ENCODE measurements around the gene HMCN2.
"Not testable (repeated sequence)": the region's sequence is repeated elsewhere in the genome, so short reads cannot be mapped to it uniquely, and the experiment has no call there.

Gene HMCN2

GRCh38 chr9:130395810-130396435 is 130.4 kb downstream of the HMCN2 start:
- no peak for DNase-seq

DNA sequence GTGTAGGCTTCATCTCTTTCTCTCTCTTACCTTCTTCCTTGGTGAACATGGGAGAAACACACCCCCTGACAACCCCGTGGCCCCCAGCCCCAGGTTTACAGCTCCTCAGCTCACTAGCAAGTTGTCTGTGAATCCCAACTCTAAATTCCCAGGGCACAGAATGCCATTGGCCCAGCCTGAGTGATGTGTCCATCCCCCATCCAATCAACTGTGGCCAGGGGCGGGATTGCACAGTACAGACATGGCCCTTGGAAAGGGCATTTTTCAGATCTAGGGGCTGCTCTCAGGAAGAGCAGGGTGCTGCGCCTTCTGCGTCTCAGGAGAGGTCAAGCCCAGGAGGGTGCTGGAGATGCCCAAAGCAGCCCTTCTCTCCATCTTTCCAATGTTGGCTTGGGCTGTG is 131.0 kb downstream of the HMCN2 start:
- DNase-seq: no peak

DNA sequence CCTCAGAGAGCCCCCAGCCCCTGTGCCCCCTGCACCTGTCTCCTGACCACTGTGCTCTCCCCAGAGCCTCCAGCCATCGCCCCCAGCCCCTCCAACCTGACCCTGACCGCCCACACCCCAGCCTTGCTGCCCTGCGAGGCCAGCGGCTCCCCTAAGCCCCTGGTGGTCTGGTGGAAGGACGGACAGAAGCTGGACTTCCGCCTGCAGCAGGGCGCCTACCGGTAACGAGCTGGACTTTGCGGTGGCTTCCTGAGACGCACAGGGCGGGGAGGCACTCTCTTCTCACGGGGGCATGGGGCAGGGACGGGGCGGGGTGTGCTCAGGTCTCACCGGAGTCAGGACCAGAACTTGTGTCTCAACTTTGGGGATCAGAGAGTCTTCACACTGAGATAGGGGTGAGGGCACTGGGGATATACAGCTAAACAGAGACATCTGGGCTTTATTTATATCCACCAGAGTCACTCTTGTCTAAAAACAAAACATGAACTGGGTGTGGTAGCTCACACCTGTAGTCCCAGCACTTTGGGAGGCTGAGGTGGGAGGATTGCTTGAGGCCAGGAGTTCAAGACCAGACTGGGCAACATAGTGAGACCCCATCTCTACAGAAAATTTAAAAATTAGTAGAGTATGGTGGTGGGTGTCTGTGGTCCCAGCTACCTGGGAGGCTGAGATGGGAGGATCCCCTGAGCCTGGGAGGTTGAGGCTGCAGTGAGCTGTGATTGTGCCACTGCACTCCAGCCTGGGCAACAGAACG is 133.1 kb downstream of the HMCN2 start:
- no peak for DNase-seq

DNA sequence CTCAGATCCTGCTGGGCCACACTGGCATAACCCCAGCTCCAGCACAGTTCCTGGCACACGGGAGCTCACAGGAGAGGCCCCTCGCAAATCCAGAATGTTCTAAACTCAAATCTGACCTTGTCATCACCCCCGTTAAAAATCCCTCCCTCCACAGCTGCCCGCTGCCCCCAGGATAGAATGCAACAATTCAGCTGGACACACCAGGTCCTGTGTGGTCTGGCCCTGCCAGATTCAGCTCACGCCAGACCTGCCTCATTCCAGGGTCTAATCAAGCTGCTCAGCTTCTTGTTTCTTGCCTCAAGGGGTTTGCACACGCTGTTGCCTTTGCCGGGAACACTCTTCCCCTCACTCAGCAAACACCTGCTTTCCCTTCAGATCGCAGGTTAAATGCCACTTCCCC is 134.2 kb downstream of the HMCN2 start:
- DNase-seq: no peak

- no peak for DNase-seq
Observed at GRCh38 chr9:130400870-130401269, 135.3 kb downstream of the HMCN2 start.

DNA sequence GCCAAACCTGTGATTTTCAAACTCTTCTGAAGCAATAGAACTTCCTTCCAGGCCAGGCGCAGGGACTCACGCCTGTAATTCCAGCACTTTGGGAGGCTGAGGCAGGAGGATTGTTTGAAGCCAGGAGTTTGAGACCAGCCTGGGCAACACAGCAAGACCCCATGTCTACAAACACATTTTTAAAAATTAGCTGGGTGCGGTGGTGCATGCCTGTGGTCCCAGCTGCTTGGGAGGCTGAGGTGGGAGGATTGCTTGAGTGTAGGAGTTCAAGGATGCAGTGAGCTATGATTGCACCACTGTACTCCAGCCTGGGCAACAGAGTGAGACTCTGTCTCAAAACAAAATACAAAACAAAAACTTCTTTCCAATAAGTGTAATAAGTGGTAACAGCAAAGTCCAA is 136.2 kb downstream of the HMCN2 start:
- not testable (repeated sequence) for DNase-seq

- DNase-seq: no peak
Observed at GRCh38 chr9:130402243-130402642, 136.7 kb downstream of the HMCN2 start.

DNA sequence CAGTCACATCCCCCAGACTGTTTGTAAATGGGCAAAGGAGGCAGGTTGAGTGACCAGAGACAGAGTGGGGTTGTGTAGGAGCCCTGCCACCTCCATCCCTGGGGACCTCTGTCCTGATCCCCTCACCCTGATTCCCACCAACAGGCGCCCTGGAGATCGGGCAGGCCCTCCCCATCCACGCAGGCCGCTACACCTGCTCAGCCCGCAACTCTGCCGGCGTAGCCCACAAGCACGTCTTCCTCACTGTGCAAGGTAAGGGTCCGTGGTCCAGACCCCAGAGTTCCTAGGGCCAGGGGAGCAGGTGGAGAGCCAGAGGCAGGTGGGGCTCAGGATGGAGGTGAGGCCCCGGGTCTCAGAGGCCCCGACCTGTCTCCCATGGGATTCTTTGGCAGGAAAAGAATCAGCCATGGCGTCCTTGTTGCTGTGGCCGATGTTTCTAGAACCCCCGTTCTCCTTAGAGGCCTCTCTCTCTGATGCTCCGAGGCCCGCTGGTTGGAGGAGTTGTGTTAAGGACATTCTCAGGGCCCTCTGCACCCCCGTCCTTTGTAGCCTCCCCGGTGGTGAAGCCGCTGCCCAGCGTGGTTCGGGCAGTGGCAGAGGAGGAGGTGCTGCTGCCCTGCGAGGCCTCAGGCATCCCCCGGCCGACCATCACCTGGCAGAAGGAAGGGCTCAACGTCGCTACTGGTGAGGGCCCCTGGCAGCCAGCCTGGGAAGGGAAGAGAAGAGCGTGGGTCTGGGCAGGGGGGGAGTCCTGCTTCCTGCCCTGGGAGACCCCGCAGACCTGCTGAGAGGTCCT is 137.3 kb downstream of the HMCN2 start:
- DNase-seq: no peak

- DNase-seq: no peak
Observed at GRCh38 chr9:130405657-130406257, 140.2 kb downstream of the HMCN2 start.

DNA sequence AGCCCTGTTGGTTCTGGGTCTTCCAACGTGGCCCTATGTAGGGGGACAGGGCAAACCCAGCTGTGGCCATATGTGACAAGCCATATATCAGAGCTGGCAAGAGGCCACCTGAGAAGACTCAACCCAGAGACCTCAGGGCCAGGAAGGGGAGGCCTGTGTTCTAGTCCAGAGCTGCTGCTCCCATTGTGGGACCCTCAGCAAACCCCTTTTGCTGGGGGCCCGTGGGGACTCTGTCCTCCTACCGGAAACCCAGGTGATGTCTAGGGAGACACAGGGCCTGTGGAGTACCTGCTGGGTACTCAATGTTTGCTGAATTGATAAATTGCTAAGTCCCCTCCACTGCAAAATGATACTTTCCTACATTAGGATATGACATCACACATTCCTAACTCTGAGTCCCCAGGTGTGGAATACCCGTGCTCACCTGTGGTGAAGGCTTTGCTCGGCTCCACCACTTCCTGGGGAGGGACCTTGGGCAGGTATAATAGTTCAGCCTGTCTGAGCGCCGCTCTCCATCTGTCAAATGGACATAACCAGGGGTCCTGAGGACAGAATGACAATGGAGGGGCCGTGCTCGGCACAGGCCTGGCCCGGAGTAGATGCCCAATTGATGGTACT is 140.8 kb downstream of the HMCN2 start:
- no peak for DNase-seq

GRCh38 chr9:130407916-130408663 is 142.5 kb downstream of the HMCN2 start:
- DNase-seq: no peak

DNA sequence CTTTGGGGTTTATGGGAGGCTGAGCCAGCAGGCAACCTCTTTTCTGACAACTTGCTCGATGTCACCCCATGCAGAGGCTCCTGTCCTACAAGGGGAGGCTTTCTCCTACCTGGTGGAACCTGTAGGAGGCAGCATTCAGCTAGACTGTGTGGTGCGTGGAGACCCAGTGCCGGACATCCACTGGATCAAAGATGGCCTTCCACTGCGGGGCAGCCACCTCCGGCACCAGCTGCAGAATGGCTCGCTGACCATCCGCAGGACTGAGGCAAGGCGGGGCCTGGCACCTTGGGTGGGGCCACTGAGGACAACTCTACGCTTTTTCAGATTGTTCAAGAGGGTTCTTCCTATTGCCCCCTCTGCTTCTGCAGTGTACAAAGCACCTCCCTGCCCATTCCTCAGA is 143.1 kb downstream of the HMCN2 start:
- no peak for DNase-seq

GRCh38 chr9:130409246-130409645 is 143.7 kb downstream of the HMCN2 start:
- no peak for DNase-seq

GRCh38 chr9:130410443-130410842 is 144.9 kb downstream of the HMCN2 start:
- DNase-seq: no peak

DNA sequence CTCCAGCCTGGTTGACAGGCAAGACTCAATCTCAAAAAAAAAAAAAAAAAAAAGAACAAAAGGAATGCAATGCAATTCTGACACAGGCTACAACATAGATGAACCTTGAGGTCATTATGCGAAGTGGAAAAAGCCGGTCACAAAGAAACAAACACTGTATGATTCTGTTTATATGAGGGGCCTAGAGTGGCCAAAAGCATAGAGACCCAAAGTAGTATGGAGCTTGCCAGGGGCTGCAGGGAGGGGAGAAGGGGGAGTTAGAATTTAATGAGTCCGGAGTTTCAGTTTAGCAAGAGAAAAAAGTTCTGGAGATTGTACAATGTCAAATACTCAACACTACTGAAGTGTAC is 146.0 kb downstream of the HMCN2 start:
- no peak for DNase-seq

DNA sequence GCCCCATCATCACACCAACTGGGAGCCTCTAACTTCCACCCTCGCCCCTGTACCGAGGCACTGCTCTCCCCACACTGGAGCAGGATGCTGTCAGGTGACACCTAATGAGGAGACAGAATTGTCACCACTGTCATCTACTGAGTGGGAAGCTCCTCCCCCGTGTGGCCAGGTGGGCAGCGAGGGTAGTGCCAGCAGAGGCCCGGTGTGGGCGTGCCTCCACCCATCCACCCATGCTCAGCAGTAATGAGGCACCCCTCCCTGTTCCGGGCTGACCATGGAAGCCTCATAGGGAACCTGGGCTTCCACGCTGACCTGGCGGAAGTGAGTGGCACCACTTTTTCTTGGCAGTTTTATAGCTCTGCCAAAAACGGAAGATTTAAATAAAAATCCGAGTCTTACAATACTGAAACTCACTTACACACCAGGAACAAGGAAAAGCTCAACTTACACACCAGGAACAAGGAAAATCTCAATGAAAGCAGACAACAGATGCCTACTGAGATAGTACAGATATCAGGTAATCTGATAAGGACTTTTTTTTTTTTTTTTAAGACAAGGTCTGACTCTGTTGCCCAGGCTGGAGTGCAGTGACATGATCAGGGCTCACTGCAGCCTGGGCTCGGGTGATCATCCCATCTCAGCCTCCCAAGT is 148.6 kb downstream of the HMCN2 start:
- DNase-seq: no peak

- DNase-seq: no peak
Observed at GRCh38 chr9:130414910-130415746, 149.6 kb downstream of the HMCN2 start.

DNA sequence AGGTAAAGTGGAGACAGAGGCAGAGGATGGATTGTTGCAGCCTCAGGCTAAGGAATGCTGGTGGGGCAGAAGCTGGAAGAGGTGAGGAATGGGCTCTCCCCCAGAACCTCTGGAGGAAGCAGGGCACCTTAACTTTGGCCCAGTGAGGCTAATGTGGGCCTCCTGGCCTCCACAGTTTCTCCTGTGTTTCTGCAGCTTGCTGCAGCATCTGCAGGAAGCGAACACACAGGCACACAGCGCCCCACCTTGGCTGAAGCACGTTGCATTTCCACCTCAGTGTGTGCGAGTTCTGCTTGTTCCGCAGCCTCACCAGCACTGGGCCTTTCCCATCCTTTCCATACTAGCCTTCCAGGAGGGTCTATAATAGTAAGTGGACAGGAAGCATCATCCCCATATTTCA is 152.0 kb downstream of the HMCN2 start:
- no peak for DNase-seq

- DNase-seq: no peak
Observed at GRCh38 chr9:130418776-130419175, 153.2 kb downstream of the HMCN2 start.

DNA sequence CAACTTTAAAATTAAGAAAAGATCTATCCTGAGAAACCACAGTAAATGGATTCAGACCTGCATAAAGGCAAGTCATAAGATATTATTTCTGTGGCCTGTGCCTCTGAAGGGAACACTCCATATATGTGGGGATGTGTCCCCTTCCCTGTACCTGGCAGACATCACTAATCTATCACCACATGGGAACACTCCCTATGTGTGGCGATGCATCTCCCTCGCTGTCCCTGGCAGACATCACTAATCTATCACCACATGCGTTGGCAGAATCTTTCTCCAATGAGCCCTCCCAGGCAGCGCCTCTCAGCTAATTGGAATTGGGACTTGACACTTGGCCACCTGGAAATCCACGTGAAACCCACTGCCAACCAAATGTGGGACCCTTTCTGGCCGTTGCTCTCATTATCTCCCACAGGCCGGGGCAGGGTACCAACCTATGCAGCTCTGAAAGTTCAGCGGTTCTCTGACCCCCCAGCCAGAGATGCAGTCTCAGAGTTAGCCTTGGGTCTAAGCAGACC is 154.0 kb downstream of the HMCN2 start:
- DNase-seq: no peak
